ENCODE measurements around the gene DERL3.

The DERL3 gene

GRCh38 chr22:23838681-23839468 lies at the start of gene DERL3:
DERL3 (minus strand) TSS chr22:23839006; CDS start chr22:23838987, 19 bp downstream.
- DNase-seq, result peak; percentile 100
- Histone ChIP-seq H3K36me3 (replicated peaks; ENCODE audit: insufficient read depth, low read length) (no peaks in the 10 kb centered on the region), H3K9me2 (replicated peaks; ENCODE audit: insufficient read depth, low read length) (no peaks in the 10 kb centered on the region), H3K79me2 (ENCODE audit: low read length) (peaks cover 41% of the 10 kb centered on the region), H3K9me3 (replicated peaks; ENCODE audit: insufficient read depth, low read length) (no peaks in the 10 kb centered on the region), H3F3A (ENCODE audit: insufficient read depth, low read length) (peaks cover 27% of the 10 kb centered on the region), H3K4me3 (ENCODE audit: low read length) (peak within 1 kb of the TSS; percentile 89), H3K4me1 (ENCODE audit: low read length) (peaks cover 40% of the 10 kb centered on the region), H4K20me1 (ENCODE audit: insufficient read depth, low read length) (no peaks in the 10 kb centered on the region), H2AFZ (ENCODE audit: low read length) (peak within 1 kb of the TSS; percentile 52), H3K27me3 (replicated peaks; ENCODE audit: insufficient read depth, low read length) (no peaks in the 10 kb centered on the region), H3K4me2 (ENCODE audit: low read depth, low read length) (peak within 1 kb of the TSS; percentile 94), H3K27ac (ENCODE audit: low read length) (peak within 1 kb of the TSS; percentile 74), H3K9ac (ENCODE audit: low read length) (peak within 1 kb of the TSS; percentile 97)
- no peak for TF ChIP-seq EZH2phosphoT487 (IDR thresholded peaks at IDR 0.05; ENCODE audit: low read length)
- no peak for TF ChIP-seq CTCF (IDR thresholded peaks at IDR 0.05; ENCODE audit: low read length)
- no peak for TF ChIP-seq EZH2 (optimal IDR thresholded peaks at IDR 0.05; ENCODE audit: low read depth, low read length)

- DNase-seq, result no peak
- Histone ChIP-seq H3K4me1 (ENCODE audit: low read length) (no peaks in the 10 kb centered on the region), H2AFZ (ENCODE audit: low read length) (no peak overlapping the region), H3K79me2 (ENCODE audit: low read length) (no peaks in the 10 kb centered on the region), H3K9ac (ENCODE audit: low read length) (no peak overlapping the region), H3K4me3 (ENCODE audit: low read length) (no peak overlapping the region), H3K9me3 (replicated peaks; ENCODE audit: insufficient read depth, low read length) (no peaks in the 10 kb centered on the region), H3K9me2 (replicated peaks; ENCODE audit: insufficient read depth, low read length) (no peaks in the 10 kb centered on the region), H3K4me2 (ENCODE audit: low read depth, low read length) (no peak overlapping the region), H3K36me3 (replicated peaks; ENCODE audit: insufficient read depth, low read length) (no peaks in the 10 kb centered on the region), H4K20me1 (ENCODE audit: insufficient read depth, low read length) (no peaks in the 10 kb centered on the region), H3F3A (ENCODE audit: insufficient read depth, low read length) (no peaks in the 10 kb centered on the region), H3K27ac (ENCODE audit: low read length) (no peak overlapping the region), H3K27me3 (replicated peaks; ENCODE audit: insufficient read depth, low read length) (no peaks in the 10 kb centered on the region)
- TF ChIP-seq EZH2 (optimal IDR thresholded peaks at IDR 0.05; ENCODE audit: low read depth, low read length) (no peak), CTCF (IDR thresholded peaks at IDR 0.05; ENCODE audit: low read length) (no peak), EZH2phosphoT487 (IDR thresholded peaks at IDR 0.05; ENCODE audit: low read length) (no peak)
Observed at GRCh38 chr22:23884140-23884539, 45.3 kb upstream of the DERL3 start.

- H3K4me3 ChIP-seq (ENCODE audit: low read length), result no peak overlapping the region
- TF ChIP-seq EZH2phosphoT487 (IDR thresholded peaks at IDR 0.05; ENCODE audit: low read length) (no peak), EZH2 (optimal IDR thresholded peaks at IDR 0.05; ENCODE audit: low read depth, low read length) (no peak), CTCF (IDR thresholded peaks at IDR 0.05; ENCODE audit: low read length) (no peak)
- no peak for DNase-seq
- no peak overlapping the region for H2AFZ ChIP-seq (ENCODE audit: low read length)
- H3K79me2 ChIP-seq (ENCODE audit: low read length), result no peaks in the 10 kb centered on the region
- no peaks in the 10 kb centered on the region for H3K36me3 ChIP-seq (replicated peaks; ENCODE audit: insufficient read depth, low read length)
- no peak overlapping the region for H3K9ac ChIP-seq (ENCODE audit: low read length)
- H3K9me3 ChIP-seq (replicated peaks; ENCODE audit: insufficient read depth, low read length), result no peaks in the 10 kb centered on the region
- H3F3A ChIP-seq (ENCODE audit: insufficient read depth, low read length), result no peaks in the 10 kb centered on the region
- H3K27me3 ChIP-seq (replicated peaks; ENCODE audit: insufficient read depth, low read length), result no peaks in the 10 kb centered on the region
- no peaks in the 10 kb centered on the region for H3K4me1 ChIP-seq (ENCODE audit: low read length)
- no peak overlapping the region for H3K27ac ChIP-seq (ENCODE audit: low read length)
- H3K9me2 ChIP-seq (replicated peaks; ENCODE audit: insufficient read depth, low read length), result no peaks in the 10 kb centered on the region
- no peak overlapping the region for H3K4me2 ChIP-seq (ENCODE audit: low read depth, low read length)
- H4K20me1 ChIP-seq (ENCODE audit: insufficient read depth, low read length), result no peaks in the 10 kb centered on the region
Observed at GRCh38 chr22:23883658-23884057, 44.9 kb upstream of the DERL3 start.

All from MM.1S (cell line).